ENCODE data around the gene HAUS7.
A peak's percentile ranks its signal among the peaks of the same experiment; 100 is the strongest.

Gene HAUS7

DNA sequence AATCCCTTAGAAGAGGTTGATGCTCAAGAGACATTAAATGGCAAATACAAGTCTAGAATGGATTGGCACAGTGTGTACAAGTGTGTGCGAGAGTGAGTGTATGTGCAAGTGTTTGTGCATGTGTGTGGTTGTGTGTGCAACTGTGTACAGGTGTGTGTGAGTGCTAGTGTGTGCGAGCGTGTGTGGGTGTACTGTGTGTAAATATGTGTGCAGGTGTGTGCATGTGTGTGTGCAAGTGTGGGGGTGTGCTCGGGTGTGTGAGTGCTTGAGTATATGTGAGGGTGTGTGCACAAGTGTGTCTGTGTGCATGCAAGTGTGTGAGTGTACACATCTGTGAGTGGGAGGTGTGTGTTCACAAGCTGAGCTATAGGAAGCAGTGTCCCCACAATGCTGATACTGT lies 30.4 kb downstream of the HAUS7 start:
- DNase-seq (ENCODE audit: low spot score), result no peak

DNA sequence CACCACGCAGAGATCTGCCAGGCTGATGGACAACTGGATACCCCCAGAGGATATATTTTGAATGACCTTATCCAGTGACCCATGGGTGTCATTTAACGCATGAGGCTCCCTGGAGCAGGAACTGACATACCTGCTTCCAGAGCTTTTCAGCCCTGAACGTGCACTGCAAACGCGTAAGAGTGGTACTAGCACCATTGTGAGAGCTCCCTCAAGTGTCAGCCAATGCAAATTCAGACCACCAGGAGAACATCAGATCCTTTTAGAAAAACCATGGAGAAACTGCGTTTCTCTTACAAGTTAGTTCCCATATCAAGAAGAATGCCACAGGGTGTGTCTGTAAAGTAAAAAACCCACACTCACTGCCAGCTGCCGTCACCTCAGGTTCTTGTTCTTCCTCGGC lies 31.8 kb downstream of the HAUS7 start:
- DNase-seq (ENCODE audit: low spot score), result peak; percentile 47

DNA sequence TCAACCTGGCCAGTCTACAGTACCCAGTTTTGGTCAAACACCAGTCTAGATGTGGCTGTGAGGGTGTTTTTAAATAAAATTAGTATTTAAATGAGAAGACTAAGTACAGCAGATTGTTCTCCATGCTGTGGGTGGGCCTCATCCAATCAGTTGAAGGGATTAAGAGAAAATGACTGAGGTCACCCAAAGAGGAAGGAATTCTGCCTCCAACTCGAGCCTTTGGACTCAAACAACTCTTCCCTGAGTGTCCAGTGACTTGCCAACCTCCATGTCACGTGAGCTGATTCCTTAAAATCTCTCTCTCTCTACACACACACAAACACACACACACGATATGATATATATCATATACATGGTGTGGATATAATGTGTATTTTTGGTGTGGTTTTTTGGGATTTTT lies 34.5 kb downstream of the HAUS7 start:
- no peak for DNase-seq (ENCODE audit: low spot score)

DNA sequence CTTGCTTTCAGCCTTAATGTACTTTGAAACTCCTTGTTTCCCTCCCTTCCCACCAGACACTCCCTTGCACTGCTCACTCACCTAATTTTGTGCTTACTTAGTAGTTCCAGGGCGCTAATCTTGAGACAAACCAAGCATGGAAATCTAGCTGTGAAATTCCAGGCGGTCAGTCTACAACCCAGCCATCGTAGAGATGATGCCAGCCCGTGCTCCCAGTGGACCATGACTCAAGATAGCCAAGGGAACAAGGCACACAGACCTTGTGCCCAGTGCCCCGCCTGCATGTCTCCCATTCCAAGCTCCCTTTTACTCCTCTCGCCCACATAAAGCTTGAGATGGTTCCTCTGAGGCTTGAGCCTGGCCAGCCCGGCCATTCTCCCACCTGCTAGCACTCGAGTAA lies 35.6 kb downstream of the HAUS7 start:
- no peak for DNase-seq (ENCODE audit: low spot score)

DNA sequence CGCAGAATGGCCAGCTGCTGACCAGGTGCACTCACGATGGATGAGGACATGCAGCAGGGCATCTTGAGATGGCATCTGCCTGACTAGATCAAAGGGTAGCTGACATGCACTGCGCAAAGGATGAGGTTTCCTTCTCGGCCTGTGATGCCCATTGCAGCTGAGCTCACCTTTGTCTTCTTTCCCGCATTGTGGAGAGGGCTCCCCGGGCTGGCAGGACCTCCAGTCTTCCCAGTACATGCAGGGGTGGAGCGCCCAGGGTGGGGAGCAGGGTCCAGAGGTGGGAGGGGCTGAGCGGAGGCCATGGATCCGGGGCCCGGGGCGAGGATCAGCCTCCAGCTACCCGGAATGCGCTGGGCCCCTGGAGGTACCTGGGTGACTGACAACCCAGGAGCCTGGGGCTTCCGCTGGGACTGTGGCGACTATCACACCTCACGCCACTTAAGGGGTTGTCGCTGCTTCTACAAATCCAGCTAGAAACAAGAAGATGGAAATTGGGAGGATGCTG lies 36.5 kb downstream of the HAUS7 start:
- no peak for DNase-seq (ENCODE audit: low spot score)

DNA sequence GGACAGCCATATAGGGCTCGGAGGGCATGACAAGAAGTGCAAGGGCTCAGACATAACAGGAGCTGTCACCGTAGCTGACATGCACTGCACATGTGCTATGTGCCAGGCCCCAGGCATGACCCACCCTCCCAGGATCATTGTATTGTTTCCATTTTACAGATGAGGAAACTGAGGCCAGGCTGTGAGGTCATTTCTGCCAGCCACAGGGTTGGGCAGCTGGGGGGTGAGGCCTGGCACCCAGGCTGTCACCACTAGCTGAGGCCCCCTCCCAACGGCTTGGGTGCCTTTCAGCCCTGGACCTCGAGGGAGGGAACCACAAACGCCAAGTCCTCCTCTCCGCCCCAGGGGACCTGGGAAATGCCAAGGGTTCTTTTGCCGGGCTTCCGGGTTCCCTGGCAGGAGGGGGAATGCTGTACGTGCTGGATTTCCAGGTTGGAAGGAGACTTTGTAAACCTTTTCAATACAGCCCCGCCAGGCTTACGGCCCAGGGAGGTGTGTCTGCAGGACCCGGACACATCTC lies 37.2 kb downstream of the HAUS7 start:
- no peak for DNase-seq (ENCODE audit: low spot score)

DNA sequence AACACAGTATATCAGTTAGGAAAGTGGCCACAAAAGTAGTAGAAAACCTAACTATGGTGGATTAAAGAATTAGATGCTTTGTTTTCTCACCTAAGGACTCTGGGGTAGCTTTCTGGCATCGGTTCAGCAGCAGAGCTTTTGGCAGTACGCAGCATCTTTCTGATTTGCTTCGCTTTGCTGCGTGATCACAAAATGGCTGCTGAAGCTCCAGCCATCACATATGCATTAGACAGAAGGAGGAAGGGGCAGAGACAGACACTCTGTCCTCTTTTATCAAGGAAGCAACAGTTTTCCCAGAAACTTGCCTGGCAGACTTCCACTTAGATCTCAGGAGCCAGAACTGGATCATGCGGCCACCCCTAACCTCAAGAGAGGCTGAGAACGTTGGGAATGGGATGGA lies 39.6 kb downstream of the HAUS7 start:
- no peak for DNase-seq (ENCODE audit: low spot score)

DNA sequence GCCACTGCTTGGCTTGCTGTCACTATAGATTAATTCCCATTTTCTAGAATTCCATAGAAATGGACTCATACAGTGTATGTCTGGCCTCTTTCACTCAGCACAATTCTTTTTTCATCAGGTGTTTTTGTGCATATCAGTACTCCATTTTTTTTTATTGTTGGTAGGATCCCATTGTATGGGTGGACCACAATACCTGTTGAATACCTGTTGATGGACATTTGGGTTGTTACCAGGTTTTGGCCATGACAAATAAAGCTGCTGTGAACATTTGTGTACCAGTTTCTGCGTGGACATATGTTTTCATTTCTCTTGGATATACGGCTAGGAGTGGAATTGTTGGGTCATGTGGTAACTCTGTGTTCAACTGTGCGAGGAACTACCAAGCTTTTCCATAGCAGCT lies 44.2 kb downstream of the HAUS7 start:
- no peak for DNase-seq (ENCODE audit: low spot score)

DNA sequence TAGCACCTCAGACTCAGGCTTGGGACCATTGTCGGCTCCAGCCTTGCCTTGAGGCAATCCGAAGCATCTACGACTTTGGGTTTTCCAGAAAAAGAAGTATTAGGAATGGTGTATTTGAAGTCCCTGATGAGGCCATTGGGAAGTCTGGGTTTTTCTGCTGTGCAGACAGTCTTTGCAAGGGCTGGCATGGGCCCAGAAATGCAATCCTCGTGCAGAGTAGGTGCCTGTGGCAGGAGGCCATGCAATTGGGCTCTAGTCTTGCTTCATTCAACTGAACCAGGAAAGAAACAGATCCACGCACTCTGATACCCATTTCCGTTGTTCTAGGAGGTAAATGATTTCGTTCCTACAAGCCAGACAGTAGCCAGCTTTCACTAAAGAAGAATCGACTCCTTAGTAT lies 46.7 kb downstream of the HAUS7 start:
- no peak for DNase-seq (ENCODE audit: low spot score)

DNA sequence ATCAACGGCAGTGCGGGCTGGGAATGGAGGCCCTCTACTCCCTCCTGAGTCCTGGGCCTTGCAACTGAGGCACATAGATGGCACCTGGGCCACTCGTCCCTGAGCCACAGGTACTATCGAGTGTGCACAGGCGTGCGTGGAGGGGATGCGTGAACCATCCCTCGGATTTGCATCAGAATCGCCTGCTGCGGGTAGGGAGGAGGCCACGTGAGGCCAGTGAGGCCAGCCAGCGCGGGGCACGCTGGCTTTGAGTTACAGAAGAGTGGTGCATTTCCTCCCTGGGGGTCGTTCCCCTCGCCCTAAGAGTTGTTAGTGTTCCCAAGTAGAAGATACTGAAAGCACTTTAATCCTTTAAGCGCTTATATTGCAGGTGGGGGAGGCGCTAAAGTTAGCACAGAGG lies 48.5 kb downstream of the HAUS7 start:
- DNase-seq (ENCODE audit: low spot score), result no peak

DNA sequence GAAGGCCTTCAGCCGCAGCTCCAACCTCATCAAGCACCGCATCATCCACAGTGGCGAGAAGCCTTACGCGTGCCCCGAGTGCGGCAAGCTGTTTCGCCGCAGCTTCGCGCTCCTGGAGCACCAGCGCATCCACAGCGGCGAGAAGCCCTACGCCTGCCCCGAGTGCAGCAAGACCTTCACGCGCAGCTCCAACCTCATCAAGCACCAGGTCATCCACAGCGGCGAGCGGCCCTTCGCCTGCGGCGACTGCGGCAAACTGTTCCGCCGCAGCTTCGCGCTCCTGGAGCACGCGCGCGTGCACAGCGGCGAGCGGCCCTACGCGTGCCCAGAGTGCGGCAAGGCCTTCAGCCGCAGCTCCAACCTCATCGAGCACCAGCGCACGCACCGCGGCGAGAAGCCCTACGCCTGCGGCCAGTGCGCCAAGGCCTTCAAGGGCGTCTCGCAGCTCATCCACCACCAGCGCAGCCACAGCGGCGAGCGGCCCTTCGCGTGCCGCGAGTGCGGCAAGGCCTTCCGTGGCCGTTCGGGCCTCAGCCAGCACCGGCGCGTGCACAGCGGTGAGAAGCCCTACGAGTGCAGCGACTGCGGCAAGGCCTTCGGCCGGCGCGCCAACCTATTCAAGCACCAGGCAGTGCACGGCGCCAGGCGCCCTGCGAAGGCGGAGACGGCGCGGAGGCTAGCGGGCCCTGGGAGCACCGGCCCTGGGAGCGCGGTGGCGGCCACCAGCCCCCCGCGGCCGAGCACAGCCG lies 49.4 kb downstream of the HAUS7 start:
- DNase-seq (ENCODE audit: low spot score), result no peak

DNA sequence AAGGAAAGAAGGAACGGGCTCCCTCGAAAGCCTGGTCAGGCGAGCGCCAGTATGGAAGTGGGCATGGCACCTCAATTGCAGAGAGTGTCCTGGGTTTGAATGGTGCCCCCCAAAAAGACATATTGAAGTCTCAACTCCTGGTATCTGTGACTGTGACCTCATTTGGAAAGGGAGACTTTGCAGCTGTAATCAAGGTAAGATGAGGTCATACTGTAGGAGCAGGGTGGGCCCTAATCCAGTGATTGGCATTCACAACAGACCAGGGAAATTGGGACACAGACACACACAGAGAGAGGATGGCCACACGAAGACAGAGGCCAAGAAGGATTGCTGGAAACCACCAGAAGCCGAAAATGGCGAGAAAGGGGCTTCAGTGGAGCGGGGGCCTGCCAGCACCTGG lies 52.7 kb downstream of the HAUS7 start:
- DNase-seq (ENCODE audit: low spot score), result no peak

DNA sequence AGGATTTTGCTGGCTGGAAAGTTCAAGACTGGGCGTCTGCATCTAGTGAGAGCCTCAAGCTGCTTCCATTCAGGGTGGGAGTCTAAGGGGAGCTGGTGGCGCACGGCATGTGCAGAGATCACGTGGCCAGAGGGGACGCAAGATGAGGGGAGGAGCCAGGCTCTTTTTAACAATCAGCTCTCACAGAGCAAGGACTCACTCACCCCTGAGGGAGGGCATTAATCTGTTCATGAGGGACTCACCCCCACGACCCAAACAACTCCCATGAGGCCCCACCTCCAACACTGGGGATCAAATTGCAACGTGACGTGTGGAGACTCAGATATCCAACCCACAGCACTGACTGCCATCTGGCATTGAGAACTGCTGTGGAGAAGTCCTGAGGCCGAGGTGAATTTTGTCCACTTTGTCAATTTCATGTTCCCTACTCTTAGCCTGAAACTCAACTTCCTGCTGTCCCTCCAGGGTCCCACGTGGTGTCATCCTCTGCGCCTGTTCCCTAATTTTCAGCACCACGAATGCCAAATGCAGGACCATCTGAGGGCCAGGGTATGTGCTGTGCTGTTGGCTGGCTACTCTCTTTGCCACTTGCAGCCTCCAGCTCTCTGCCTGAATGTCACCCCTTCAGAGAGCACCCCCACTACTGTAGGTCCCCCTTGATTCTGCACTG lies 53.5 kb downstream of the HAUS7 start:
- DNase-seq (ENCODE audit: low spot score), result no peak

DNA sequence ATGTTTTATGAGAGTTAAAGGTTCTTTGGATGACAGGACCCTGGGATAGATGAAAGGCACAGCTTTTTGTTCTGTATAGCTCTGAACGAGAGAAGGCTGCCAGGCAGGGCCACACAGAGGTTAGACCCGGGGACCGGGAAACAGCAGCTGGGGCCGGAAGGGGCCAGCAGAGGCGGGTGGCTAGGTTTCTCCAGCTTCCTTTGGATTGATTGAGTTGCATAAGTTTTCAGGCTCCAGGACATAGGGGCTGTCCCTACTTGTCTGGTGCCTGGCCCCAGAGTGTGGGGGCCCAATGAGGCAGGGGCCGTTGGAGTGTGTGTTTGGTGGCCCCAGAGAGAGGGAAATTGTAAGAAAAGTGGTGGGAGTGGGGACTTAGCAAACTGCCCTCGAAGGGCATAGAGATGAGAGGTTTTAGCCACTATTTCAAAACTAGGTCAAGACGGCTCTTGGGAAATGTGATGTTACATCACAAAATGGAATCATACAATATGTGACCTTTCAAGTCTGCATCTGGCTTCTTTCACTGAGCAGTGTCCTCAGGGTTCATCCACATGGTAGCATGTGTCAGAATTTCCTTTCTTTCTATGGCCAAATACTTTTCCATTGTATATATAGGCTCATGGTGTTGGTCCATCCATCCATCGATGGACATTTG lies 55.4 kb downstream of the HAUS7 start:
- no peak for DNase-seq (ENCODE audit: low spot score)

DNA sequence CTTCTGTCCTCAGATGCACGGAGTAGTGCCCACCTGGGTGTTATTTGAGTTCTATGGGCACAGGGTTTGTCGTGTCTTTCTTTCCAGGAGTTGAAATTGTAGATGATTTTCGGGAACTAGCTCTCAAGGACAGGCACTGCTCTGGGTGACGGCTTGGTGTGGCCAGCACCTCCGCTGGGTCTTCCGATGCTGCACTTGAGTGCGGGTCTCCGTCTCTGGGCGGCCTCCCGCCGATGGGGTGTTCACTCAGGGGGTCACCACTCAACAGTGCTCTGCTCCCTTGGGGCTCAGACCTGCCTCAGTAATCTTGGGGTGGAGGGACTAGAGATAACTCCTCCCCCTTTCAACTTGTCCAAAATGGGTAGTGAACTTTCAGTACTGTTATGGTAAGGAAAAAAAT lies 56.6 kb downstream of the HAUS7 start:
- no peak for DNase-seq (ENCODE audit: low spot score)

DNA sequence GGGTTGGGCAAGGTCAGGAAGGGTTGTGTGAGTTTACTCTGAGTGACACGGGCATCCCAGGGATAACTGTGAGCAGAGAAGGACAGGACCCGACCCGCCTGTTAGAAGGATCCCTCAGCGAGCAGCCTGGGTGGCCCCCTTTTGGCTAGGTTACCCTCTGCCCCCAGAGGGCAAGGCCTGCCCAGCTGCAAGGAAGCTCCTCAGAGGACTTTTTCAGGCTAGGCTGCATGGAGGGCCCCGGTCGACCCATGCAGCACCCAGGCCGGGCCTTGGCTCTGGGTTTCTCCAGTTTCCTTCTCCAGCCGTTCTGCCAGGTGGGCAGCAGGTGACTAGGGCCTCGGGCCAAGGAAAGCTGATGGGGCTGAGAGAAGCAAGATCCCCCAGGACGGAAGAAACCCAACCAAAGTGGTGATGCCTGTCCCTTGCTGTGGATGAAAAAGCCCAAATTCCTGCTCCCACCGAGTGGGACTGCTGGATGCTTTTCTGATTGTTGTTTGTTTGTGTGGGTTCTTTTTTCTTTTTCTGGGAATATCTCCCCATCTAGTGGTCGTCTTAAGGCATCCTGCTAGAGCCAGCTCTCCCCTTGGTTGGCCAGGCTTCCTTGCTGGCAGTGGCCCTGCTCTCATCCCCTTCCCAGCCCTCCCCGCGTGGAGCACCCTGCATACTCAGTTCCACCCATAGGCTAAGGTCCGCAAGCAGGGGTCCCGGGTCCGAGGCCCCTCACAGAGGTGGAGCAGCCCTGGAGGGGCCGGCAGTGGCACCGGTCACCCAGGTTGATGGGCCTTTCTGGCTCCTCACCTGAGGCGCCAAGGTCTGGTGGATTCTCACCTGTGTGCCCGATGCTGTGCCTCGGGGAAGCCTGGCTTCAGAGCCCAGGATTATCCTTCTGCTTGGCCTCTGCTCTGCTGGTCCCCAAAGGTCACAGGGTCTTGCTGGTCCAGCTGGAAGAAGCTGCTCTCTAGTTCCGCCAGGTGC lies 57.3 kb downstream of the HAUS7 start:
- DNase-seq (ENCODE audit: low spot score), result no peak

DNA sequence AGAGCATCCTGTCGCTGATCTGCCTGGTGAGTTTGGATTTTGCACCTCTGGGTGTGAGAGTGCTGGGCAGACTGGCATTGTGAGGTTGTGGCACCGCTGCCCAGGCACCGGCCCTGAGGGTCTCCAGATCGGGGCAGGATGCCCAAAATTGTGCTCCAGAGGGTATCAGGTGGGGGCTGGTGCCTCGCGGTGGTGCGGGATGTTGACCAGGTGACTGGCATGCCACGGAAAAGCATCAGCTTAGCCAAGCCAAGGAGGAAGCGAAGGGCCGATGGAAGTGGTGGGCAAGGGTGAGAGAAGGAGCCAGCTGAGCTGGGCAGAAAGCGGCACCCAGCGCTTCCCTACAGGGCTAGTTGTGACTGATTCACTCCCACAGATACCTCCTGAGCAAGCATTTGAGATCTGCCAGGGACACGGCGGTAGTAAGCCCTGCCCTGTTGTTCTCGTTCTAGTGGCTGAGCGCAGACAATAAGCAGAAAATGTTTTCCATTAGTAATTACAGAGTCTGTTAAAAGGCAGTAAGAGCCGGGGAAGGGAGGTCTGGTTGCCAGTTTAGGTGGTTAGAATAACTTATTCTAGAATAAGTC lies 58.3 kb downstream of the HAUS7 start:
- DNase-seq (ENCODE audit: low spot score), result peak; percentile 10

DNA sequence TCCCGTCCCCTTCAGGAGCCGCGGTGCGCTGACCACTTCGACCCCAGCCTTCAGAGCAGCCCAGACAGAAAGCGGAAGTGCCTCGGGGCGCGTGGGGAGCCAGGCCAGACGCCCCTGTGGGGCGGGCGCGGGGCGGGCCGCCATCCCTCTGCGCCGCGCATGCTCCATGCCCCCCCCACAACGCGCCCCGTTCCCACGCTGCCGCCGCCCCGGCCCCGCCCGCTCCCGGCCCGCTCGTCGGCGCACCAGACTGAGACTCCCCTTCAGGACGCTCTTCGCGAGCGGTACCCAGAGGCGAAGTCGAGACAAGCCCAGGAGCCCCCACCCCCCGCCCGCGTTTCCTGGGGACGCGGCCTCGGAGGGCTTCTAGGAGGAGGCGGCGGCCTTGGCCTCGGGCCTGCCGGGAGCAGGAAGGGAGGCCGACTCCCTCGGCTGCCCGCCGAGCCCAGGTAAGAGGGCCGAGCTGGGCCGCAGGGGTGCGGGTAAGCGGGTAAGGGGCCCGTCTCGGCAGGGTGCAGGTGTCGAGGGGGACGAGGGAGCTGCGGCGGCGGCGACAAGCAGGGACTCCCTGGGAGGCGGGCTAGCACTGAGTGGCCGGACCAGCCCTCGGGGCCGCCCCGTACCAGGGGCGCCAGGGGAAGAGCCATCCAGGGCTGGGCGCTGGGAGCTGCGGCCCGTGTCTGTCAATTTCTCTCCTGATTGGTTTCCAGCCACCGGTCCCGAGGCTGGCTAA lies 59.0 kb downstream of the HAUS7 start, which contains the start of gene ZFP92:
ZFP92 (plus strand) TSS at position 218 of the 733 bp plus-strand sequence. CDS start 6,851 bp downstream, outside the sequence.
- DNase-seq (ENCODE audit: low spot score), result peak; percentile 19

DNA sequence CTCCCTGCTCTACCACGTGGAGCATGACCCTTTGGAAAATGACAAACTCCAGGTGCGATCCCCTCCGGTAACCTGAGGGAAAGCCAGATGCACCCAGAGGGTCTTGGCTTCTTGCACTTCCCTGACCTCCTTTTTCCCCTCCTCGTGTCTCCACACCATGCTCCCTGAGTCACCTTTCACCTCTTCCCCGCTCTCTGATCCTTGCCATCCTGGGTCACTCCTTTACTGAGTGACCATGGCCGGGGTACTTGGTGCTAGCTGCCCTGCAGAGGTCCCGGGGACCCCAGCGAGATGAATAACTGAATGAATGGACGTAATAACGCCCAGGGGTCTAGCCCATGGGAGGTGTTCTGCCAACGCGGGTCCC lies 59.5 kb downstream of the HAUS7 start:
- no peak for DNase-seq (ENCODE audit: low spot score)

DNA sequence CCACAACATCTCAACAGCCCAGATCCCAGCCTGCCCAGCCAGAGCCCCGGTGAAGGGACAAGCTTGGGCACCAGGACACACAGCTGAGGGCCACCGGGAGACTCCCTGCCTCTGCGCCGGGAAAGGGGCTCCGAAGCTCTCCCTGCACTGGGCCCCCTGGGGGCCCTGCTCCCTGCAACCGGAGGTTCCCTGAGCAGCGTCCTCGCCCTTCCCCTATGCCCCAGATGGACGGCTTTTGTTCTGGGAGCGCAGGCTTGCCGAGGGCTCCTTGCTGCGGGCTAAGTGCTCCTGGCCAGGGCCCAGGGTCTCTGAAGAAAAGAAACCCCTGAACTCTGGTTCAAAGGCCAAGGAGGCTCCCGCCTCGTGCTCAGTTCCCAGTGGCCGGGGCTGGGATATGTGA lies 60.0 kb downstream of the HAUS7 start:
- no peak for DNase-seq (ENCODE audit: low spot score)
